ENCODE data around the gene KAZN.

Gene KAZN

GRCh38 chr1:14715266-14715665 is 116.8 kb downstream of the KAZN start:
- Histone ChIP-seq H3K36me3 (ENCODE audit: control insufficient read depth, insufficient read depth, low read length) (no peaks in the 10 kb centered on the region), H3K4me1 (ENCODE audit: control insufficient read depth, insufficient read depth, low read length, poor library complexity, severe bottlenecking) (no peaks in the 10 kb centered on the region), H3K4me3 (ENCODE audit: insufficient read depth, low read depth, low read length, poor library complexity, severe bottlenecking) (no peak overlapping the region), H3K27me3 (replicated peaks; ENCODE audit: control insufficient read depth, insufficient read depth, low read length, poor library complexity, severe bottlenecking) (no peaks in the 10 kb centered on the region), H3K9me3 (ENCODE audit: control insufficient read depth, low read length) (no peaks in the 10 kb centered on the region), H3K27ac (ENCODE audit: insufficient read depth, low read length, poor library complexity, severe bottlenecking) (no peak overlapping the region)
- no peak for DNase-seq

DNA sequence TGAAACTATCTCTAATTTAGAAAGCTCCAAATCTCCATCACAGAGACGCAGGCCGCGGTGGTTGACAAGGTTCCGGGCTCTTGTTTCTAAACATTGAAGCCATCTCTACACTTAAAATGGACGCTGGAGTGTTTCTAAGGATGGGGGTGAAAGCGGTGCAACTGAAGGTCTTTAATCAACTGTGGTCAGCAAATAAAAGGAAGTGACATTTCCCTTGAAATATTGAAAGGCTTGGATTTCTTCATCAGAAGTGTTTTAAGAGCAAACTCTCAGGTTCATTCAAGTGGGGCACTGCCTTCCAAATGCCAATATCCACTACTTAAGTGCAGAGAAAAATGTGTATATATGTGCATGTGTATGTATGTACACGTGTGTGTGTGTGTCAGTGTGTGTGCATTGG is 117.3 kb downstream of the KAZN start:
- no peak for DNase-seq
- Histone ChIP-seq H3K4me3 (ENCODE audit: insufficient read depth, low read depth, low read length, poor library complexity, severe bottlenecking) (no peak overlapping the region), H3K9me3 (ENCODE audit: control insufficient read depth, low read length) (no peaks in the 10 kb centered on the region), H3K27me3 (replicated peaks; ENCODE audit: control insufficient read depth, insufficient read depth, low read length, poor library complexity, severe bottlenecking) (no peaks in the 10 kb centered on the region), H3K27ac (ENCODE audit: insufficient read depth, low read length, poor library complexity, severe bottlenecking) (no peak overlapping the region), H3K36me3 (ENCODE audit: control insufficient read depth, insufficient read depth, low read length) (no peaks in the 10 kb centered on the region), H3K4me1 (ENCODE audit: control insufficient read depth, insufficient read depth, low read length, poor library complexity, severe bottlenecking) (no peaks in the 10 kb centered on the region)

GRCh38 chr1:14716474-14716873 is 118.0 kb downstream of the KAZN start:
- no peak overlapping the region for H3K27ac ChIP-seq (ENCODE audit: insufficient read depth, low read length, poor library complexity, severe bottlenecking)
- DNase-seq = no peak
- H3K9me3 ChIP-seq (ENCODE audit: control insufficient read depth, low read length) = no peaks in the 10 kb centered on the region
- H3K4me1 ChIP-seq (ENCODE audit: control insufficient read depth, insufficient read depth, low read length, poor library complexity, severe bottlenecking) = no peaks in the 10 kb centered on the region
- no peaks in the 10 kb centered on the region for H3K27me3 ChIP-seq (replicated peaks; ENCODE audit: control insufficient read depth, insufficient read depth, low read length, poor library complexity, severe bottlenecking)
- no peaks in the 10 kb centered on the region for H3K36me3 ChIP-seq (ENCODE audit: control insufficient read depth, insufficient read depth, low read length)
- H3K4me3 ChIP-seq (ENCODE audit: insufficient read depth, low read depth, low read length, poor library complexity, severe bottlenecking) = no peak overlapping the region

DNA sequence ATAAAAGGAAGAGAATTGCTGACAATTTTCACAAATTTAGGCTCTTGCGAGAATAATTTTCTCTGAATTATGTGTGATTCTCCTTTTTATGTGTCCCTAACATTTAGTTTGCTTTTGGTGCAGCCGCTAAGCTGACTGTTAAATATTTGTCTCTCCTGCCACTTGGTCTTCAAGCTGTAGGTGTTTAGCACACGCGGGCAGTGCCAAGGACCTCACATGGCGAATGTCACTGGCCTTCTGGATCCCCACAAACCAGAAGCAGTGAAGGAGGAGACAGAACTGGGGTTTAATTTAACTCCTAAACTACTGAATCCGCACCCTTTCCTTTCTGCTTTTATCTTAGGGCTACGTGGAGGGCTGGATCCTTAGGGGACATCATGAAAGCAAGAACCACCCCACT is 120.0 kb downstream of the KAZN start:
- no peaks in the 10 kb centered on the region for H3K36me3 ChIP-seq (ENCODE audit: control insufficient read depth, insufficient read depth, low read length)
- H3K9me3 ChIP-seq (ENCODE audit: control insufficient read depth, low read length) = no peaks in the 10 kb centered on the region
- no peaks in the 10 kb centered on the region for H3K27me3 ChIP-seq (replicated peaks; ENCODE audit: control insufficient read depth, insufficient read depth, low read length, poor library complexity, severe bottlenecking)

GRCh38 chr1:14723401-14723800 is 124.9 kb downstream of the KAZN start:
- Histone ChIP-seq H3K27ac (ENCODE audit: insufficient read depth, low read length, poor library complexity, severe bottlenecking) (no peak overlapping the region), H3K4me3 (ENCODE audit: insufficient read depth, low read depth, low read length, poor library complexity, severe bottlenecking) (no peak overlapping the region), H3K4me1 (ENCODE audit: control insufficient read depth, insufficient read depth, low read length, poor library complexity, severe bottlenecking) (no peaks in the 10 kb centered on the region), H3K36me3 (ENCODE audit: control insufficient read depth, insufficient read depth, low read length) (no peaks in the 10 kb centered on the region), H3K27me3 (replicated peaks; ENCODE audit: control insufficient read depth, insufficient read depth, low read length, poor library complexity, severe bottlenecking) (no peaks in the 10 kb centered on the region), H3K9me3 (ENCODE audit: control insufficient read depth, low read length) (no peaks in the 10 kb centered on the region)
- no peak for DNase-seq

More for the DNA sequence above, 120.0 kb downstream of the KAZN start:
- no peak for DNase-seq
- Histone ChIP-seq H3K27ac (ENCODE audit: insufficient read depth, low read length, poor library complexity, severe bottlenecking) (no peak overlapping the region), H3K4me3 (ENCODE audit: insufficient read depth, low read depth, low read length, poor library complexity, severe bottlenecking) (no peak overlapping the region), H3K4me1 (ENCODE audit: control insufficient read depth, insufficient read depth, low read length, poor library complexity, severe bottlenecking) (no peaks in the 10 kb centered on the region)

DNA sequence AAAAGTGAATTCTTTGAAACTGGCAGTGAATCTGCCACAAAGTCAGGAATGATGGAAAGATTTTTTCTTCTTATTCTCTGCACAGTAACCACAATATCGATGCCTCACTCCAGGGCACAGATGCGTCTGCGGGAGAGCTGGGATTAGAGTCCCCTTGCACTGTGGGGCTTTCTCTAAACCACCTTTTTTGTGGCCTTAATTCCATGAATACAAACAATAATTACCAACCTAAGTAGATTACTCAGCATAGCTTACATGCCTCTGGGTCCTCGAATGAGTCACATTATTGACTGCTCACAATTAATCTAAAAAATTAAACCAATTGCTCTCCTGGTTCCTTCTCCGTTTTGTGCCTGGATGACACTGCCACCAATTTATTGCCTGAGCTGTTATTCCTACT is 125.8 kb downstream of the KAZN start:
- no peak overlapping the region for H3K27ac ChIP-seq (ENCODE audit: insufficient read depth, low read length, poor library complexity, severe bottlenecking)
- H3K4me3 ChIP-seq (ENCODE audit: insufficient read depth, low read depth, low read length, poor library complexity, severe bottlenecking) = no peak overlapping the region
- H3K36me3 ChIP-seq (ENCODE audit: control insufficient read depth, insufficient read depth, low read length) = no peaks in the 10 kb centered on the region
- H3K4me1 ChIP-seq (ENCODE audit: control insufficient read depth, insufficient read depth, low read length, poor library complexity, severe bottlenecking) = no peaks in the 10 kb centered on the region
- H3K9me3 ChIP-seq (ENCODE audit: control insufficient read depth, low read length) = no peaks in the 10 kb centered on the region
- no peaks in the 10 kb centered on the region for H3K27me3 ChIP-seq (replicated peaks; ENCODE audit: control insufficient read depth, insufficient read depth, low read length, poor library complexity, severe bottlenecking)
- no peak for DNase-seq

- no peaks in the 10 kb centered on the region for H3K4me1 ChIP-seq (ENCODE audit: control insufficient read depth, insufficient read depth, low read length, poor library complexity, severe bottlenecking)
- H3K9me3 ChIP-seq (ENCODE audit: control insufficient read depth, low read length) = no peaks in the 10 kb centered on the region
- no peak overlapping the region for H3K27ac ChIP-seq (ENCODE audit: insufficient read depth, low read length, poor library complexity, severe bottlenecking)
- H3K27me3 ChIP-seq (replicated peaks; ENCODE audit: control insufficient read depth, insufficient read depth, low read length, poor library complexity, severe bottlenecking) = no peaks in the 10 kb centered on the region
- no peak for DNase-seq
- no peaks in the 10 kb centered on the region for H3K36me3 ChIP-seq (ENCODE audit: control insufficient read depth, insufficient read depth, low read length)
- H3K4me3 ChIP-seq (ENCODE audit: insufficient read depth, low read depth, low read length, poor library complexity, severe bottlenecking) = no peak overlapping the region
These were observed 126.2 kb downstream of the KAZN start for GRCh38 chr1:14724678-14725077.

GRCh38 chr1:14725238-14725637 is 126.8 kb downstream of the KAZN start:
- Histone ChIP-seq H3K4me1 (ENCODE audit: control insufficient read depth, insufficient read depth, low read length, poor library complexity, severe bottlenecking) (no peaks in the 10 kb centered on the region), H3K4me3 (ENCODE audit: insufficient read depth, low read depth, low read length, poor library complexity, severe bottlenecking) (no peak overlapping the region), H3K36me3 (ENCODE audit: control insufficient read depth, insufficient read depth, low read length) (no peaks in the 10 kb centered on the region), H3K27ac (ENCODE audit: insufficient read depth, low read length, poor library complexity, severe bottlenecking) (no peak overlapping the region), H3K9me3 (ENCODE audit: control insufficient read depth, low read length) (no peaks in the 10 kb centered on the region), H3K27me3 (replicated peaks; ENCODE audit: control insufficient read depth, insufficient read depth, low read length, poor library complexity, severe bottlenecking) (no peaks in the 10 kb centered on the region)
- no peak for DNase-seq

GRCh38 chr1:14725695-14726094 is 127.2 kb downstream of the KAZN start:
- H3K27ac ChIP-seq (ENCODE audit: insufficient read depth, low read length, poor library complexity, severe bottlenecking) = no peak overlapping the region
- DNase-seq = no peak
- no peak overlapping the region for H3K4me3 ChIP-seq (ENCODE audit: insufficient read depth, low read depth, low read length, poor library complexity, severe bottlenecking)
- no peaks in the 10 kb centered on the region for H3K9me3 ChIP-seq (ENCODE audit: control insufficient read depth, low read length)
- no peaks in the 10 kb centered on the region for H3K36me3 ChIP-seq (ENCODE audit: control insufficient read depth, insufficient read depth, low read length)
- no peaks in the 10 kb centered on the region for H3K4me1 ChIP-seq (ENCODE audit: control insufficient read depth, insufficient read depth, low read length, poor library complexity, severe bottlenecking)
- H3K27me3 ChIP-seq (replicated peaks; ENCODE audit: control insufficient read depth, insufficient read depth, low read length, poor library complexity, severe bottlenecking) = no peaks in the 10 kb centered on the region

GRCh38 chr1:14726606-14727005 is 128.1 kb downstream of the KAZN start:
- Histone ChIP-seq H3K4me3 (ENCODE audit: insufficient read depth, low read depth, low read length, poor library complexity, severe bottlenecking) (no peak overlapping the region), H3K27me3 (replicated peaks; ENCODE audit: control insufficient read depth, insufficient read depth, low read length, poor library complexity, severe bottlenecking) (no peaks in the 10 kb centered on the region), H3K27ac (ENCODE audit: insufficient read depth, low read length, poor library complexity, severe bottlenecking) (no peak overlapping the region), H3K9me3 (ENCODE audit: control insufficient read depth, low read length) (no peaks in the 10 kb centered on the region), H3K36me3 (ENCODE audit: control insufficient read depth, insufficient read depth, low read length) (no peaks in the 10 kb centered on the region), H3K4me1 (ENCODE audit: control insufficient read depth, insufficient read depth, low read length, poor library complexity, severe bottlenecking) (no peaks in the 10 kb centered on the region)
- no peak for DNase-seq

- no peaks in the 10 kb centered on the region for H3K27me3 ChIP-seq (replicated peaks; ENCODE audit: control insufficient read depth, insufficient read depth, low read length, poor library complexity, severe bottlenecking)
- DNase-seq = no peak
- no peak overlapping the region for H3K4me3 ChIP-seq (ENCODE audit: insufficient read depth, low read depth, low read length, poor library complexity, severe bottlenecking)
- no peaks in the 10 kb centered on the region for H3K36me3 ChIP-seq (ENCODE audit: control insufficient read depth, insufficient read depth, low read length)
- H3K4me1 ChIP-seq (ENCODE audit: control insufficient read depth, insufficient read depth, low read length, poor library complexity, severe bottlenecking) = no peaks in the 10 kb centered on the region
- no peak overlapping the region for H3K27ac ChIP-seq (ENCODE audit: insufficient read depth, low read length, poor library complexity, severe bottlenecking)
- no peaks in the 10 kb centered on the region for H3K9me3 ChIP-seq (ENCODE audit: control insufficient read depth, low read length)
These were observed 130.0 kb downstream of the KAZN start for GRCh38 chr1:14728516-14728915.
